Left renal cortex interstitium (tissue), 4 donors: ENCODE data around the gene GRIK3. TPM values are rescaled to one million over a fixed set of nuclear protein-coding genes. Genes with fewer than 3 reads are reported as not detected.

Source experiments
- DNase-seq, 4 donors: peaks; one replicate each; pipeline ENCODE4 v3.0.0-alpha.2; 2013; ENCODE audit warnings: low read depth in 4 of 4, low spot score in 2 of 4, missing footprints in 1 of 4
- polyA plus RNA-seq, 4 donors: library from polyadenylated mRNA; unstranded; fragments of 120-200 nt; gene quantifications; one replicate each; pipeline ENCODE4 v1.2.1, GENCODE V29; 2013; ENCODE audit not compliant: insufficient read length in 4 of 4

The GRIK3 gene
- polyA plus RNA-seq, 4 donors = 3.1 to 4.2 (median 3.3) TPM

DNA sequence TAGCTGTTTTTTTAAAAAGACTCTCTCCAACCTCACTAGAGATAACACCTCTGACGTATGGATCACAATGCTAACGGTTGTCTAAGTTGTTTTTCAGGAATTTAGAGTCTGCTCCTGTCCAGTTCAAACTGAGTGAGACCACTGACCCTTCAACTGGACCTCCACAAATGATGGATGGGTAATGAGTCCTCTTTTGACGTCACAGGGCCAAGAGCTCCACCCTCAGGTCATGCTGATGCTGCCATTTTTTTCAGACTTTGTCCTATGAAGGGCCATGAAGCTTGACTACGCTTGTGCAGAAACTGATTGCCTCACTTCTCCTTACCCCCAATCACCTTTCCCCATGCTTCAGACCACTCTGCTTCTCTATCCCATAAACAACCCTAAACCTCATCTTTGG is 16.6 kb downstream of the GRIK3 start:
- no peak for DNase-seq

DNA sequence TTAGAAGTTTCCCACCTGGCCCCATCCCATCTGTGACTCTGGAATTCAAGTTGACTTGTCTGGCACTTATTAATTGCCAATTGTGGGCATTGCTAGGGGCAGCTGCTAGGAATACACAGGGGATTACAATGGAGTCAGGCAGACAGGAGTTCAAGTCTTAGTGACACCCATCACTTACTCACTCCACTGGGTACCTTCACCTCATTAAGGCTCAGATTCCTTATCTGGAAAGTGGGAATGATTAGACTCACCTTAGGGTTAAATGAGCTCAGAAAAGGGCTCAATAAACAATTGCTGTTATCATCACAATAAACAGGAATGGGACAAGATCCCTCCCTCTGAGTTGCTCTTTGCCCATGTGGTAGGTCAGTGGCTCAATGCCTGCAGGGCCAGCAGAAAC is 18.2 kb downstream of the GRIK3 start:
- DNase-seq = no peak

GRCh38 chr1:37015713-37016112 is 18.6 kb downstream of the GRIK3 start:
- no peak for DNase-seq

- DNase-seq = no peak
Measured at GRCh38 chr1:37012226-37012625, 22.1 kb downstream of the GRIK3 start.

GRCh38 chr1:37010011-37010410 is 24.3 kb downstream of the GRIK3 start:
- no peak for DNase-seq

- no peak for DNase-seq
Measured at GRCh38 chr1:37009521-37009920, 24.8 kb downstream of the GRIK3 start.

DNA sequence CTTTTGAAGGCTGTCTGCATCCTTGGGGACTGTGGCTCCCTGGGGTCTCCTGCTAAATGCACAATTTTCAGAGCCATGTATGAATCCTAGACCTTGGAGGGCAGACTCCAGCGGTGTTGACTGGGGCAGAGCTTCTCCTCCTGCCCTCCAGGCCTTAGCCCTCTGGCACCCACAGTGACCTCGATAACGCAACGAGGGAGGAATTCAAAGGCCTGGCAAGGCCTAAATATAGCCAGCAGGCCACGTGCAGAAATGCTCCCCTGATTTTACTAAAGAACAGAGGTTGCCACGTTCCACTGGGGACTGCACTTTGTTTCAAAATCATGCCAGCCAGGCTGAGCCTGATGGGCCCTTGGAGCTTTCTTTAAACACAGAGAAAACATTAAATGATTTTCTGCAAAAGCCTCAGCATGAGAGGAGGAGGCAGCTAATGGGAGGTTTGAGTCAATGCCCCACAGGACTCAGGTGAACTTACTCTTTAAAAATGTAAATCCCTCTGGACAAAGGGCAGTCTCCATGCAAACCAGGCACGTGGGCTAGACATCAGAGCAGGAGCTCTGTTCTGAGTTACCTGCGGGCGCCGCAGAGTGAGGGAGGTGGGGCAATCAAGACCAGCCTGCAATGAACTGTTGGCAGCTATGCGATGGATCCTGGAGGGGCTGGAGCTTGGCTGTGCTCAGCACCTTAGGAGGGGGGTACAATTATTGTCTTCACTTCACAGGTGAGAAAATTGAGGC is 28.0 kb downstream of the GRIK3 start:
- DNase-seq = no peak

GRCh38 chr1:37002898-37003297 is 31.4 kb downstream of the GRIK3 start:
- DNase-seq = no peak

GRCh38 chr1:37001703-37002102 is 32.6 kb downstream of the GRIK3 start:
- DNase-seq = no peak

DNA sequence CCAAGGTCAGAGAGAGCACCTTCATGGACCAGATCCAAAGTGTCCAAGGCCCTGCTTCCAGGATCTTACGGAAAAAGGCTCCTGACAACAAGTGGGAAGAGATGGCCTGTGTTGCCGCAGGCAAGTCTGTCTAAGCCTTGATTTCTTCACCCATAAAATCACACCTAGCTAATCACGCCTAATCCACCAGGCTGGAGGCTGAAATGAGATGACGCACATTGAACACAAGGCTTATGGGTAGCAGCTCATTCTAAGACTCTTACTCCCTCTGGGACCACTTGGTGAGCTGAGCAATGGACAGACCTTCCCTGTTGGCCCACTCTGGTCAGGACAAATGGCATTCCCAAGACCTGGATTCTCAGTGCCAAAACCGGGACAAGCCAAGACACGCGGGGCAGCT is 38.2 kb downstream of the GRIK3 start:
- no peak for DNase-seq

GRCh38 chr1:36994868-36995267 is 39.4 kb downstream of the GRIK3 start:
- DNase-seq = no peak

GRCh38 chr1:36994294-36994693 is 40.0 kb downstream of the GRIK3 start:
- no peak for DNase-seq

DNA sequence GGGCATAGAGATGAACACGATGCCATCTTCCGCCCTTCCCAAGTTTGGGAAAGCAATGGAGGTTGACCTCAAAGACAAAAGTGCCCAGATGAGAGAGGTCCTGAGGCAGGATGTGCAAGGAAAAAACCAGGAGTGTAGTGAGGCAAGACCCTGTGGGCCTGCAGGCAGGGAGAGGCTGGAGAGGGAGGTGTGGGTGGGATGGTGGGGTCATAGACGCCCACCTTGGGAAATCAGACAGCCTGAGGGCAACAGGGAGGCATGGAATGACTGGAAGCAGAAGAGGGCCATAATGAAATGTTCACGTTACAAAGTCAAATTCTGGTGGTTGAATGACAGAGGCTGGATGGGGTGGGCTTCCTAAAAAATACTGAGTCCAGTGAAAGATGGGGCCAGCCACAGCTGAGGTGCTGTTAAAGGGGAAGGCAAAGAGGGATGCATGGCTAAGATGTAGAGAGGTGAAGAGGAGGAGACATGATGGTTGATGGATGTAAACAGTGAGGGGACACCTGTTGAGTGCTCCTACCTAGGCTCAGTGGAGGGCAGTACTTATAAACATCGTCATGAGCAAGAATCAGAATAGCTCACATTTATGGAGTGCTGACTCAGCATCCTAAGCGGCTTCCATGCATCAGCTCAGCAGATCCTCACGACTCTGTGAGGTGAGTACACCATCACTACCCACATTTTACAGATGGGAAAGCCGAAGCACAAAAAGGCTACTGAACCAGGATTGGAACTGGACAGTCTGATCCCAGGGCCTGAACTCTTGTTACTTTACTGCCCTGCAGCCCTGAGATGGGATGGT is 42.0 kb downstream of the GRIK3 start:
- no peak for DNase-seq

- DNase-seq = no peak
Measured at GRCh38 chr1:36991551-36991950, 42.8 kb downstream of the GRIK3 start.

GRCh38 chr1:36990928-36991327 is 43.4 kb downstream of the GRIK3 start:
- no peak for DNase-seq

DNA sequence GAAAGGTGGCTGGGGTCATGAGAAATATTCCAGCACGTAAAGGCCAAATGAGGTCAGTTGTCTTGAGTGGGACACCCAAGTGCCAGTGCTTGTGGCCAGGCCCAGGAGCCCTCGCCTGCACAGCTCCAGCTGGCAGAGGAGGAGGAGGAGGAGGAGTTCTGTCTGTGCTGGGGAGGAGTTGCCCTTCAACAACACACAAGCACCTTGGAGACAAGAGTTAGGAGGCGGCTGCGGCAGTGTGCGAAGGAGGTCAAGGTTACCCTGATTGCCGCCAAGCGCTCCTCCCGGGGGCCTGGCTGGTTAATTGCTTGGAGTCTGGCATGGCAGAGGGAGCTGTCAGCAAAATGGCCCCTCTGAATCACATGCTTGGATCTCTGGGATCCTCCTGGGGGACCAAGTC is 45.1 kb downstream of the GRIK3 start:
- DNase-seq = no peak

DNA sequence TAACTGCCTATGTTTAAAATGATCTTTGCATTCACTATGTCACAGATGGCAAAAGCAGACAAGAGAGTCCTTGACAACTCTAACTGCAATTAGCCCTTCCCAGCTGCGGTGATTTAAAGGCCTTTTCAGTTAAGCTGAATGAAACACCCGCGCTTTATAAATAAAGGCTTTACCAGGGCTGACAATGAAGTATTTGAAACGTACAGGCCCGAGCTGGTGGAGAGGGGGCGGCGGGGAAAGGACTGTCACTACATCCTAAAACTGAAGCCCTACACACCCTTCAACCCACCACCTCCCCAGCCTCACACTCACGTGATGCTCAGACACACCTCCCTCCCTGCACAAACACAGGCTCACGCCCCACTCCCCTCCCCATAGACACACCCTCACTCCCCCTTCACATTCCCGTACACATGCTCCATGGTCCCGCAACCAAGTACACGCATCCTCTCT is 45.5 kb downstream of the GRIK3 start:
- DNase-seq = no peak

DNA sequence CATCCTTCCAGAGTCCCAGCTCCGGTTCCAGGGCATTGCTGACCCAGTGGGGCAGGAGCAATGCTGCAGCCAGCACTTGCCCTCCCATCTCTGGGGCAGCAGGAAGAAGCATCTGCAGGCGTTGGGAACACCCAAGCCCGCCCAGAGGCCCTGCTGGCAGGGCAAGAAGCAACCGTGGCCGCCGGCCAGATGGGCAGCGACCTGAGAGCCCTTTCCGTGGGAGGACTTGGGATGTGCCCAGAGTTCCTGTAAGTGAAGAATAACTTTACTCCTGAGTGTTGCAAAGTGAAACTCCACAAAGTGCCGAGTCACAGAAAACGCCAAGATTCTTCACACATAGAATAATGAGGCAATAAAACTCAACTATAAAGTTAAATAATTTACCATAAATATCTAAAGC is 46.0 kb downstream of the GRIK3 start:
- DNase-seq = no peak

DNA sequence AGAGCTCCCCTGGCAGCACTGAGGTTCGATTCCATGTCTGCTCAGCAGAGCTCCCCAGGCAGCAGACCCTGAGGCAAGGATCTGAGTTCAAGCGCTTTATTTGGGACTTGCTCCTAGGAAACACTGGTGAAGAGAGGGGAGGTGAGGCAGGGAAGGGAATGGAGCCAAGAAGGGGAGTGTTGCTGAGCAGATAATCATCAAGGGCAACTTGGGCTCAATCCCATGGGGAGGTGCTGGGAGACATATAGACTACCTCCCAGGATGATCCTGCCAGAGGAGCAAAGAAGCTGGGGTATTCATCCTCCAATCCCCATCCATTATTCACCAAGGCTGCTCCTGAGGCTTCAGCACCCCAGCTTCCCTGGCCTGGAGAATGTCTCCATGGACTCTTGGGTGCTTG is 47.0 kb downstream of the GRIK3 start:
- no peak for DNase-seq

GRCh38 chr1:36986241-36986985 is 47.9 kb downstream of the GRIK3 start:
- no peak for DNase-seq

DNA sequence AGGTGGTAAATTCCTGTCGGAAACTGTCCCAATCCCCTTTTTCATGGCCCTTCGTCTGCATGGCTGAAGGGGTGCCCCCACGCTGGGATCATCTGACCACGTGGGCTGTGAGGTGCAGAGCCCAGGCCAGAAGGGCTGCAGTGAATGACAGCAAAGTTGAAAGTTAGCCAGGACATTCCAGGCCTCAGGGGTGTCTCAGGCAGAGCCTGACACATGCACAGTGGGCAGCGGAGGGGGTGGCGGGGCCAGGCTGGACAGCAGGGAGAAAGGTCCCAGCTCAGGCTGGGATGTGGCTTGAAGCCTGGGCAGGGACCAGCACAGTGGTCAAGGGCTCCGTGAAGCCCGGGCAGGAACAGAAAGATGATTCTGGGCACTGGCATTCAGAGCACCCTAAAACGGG is 49.6 kb downstream of the GRIK3 start:
- DNase-seq = no peak
